ENCODE data around the gene RIMBP2. TPM values are rescaled to one million over a fixed set of nuclear protein-coding genes. Genes with fewer than 3 reads are reported as not detected.

RIMBP2 gene
- total and polyA plus RNA-seq, 2 experiments from 2014 or later: 0.31 to 0.37 TPM

DNA sequence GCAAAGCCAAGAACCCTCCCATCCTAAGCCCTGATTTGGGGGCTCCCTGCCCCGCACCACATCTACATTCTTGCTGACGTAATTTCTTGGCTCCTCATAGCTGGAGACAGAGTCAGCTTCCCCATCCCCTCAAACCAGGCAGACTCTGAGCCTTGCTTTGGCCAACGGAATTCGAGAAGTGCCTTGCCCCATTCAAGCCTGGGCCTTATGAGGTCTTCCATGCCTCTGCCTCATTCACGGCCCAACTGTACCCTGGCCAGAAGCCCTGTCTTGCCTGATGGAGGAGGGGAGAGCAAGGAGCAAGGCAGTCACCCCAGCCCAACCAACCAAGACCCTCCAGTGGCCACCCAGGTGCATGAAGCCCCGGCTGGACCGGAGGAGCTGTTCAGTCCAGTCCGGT lies 214.3 kb downstream of the RIMBP2 start (continued):
- TF ChIP-seq, protein P1, sequence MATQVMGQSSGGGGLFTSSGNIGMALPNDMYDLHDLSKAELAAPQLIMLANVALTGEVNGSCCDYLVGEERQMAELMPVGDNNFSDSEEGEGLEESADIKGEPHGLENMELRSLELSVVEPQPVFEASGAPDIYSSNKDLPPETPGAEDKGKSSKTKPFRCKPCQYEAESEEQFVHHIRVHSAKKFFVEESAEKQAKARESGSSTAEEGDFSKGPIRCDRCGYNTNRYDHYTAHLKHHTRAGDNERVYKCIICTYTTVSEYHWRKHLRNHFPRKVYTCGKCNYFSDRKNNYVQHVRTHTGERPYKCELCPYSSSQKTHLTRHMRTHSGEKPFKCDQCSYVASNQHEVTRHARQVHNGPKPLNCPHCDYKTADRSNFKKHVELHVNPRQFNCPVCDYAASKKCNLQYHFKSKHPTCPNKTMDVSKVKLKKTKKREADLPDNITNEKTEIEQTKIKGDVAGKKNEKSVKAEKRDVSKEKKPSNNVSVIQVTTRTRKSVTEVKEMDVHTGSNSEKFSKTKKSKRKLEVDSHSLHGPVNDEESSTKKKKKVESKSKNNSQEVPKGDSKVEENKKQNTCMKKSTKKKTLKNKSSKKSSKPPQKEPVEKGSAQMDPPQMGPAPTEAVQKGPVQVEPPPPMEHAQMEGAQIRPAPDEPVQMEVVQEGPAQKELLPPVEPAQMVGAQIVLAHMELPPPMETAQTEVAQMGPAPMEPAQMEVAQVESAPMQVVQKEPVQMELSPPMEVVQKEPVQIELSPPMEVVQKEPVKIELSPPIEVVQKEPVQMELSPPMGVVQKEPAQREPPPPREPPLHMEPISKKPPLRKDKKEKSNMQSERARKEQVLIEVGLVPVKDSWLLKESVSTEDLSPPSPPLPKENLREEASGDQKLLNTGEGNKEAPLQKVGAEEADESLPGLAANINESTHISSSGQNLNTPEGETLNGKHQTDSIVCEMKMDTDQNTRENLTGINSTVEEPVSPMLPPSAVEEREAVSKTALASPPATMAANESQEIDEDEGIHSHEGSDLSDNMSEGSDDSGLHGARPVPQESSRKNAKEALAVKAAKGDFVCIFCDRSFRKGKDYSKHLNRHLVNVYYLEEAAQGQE (IDR thresholded peaks at IDR 0.05; ENCODE audit: unreplicated experiment): no peak
- TF ChIP-seq, protein P2, sequence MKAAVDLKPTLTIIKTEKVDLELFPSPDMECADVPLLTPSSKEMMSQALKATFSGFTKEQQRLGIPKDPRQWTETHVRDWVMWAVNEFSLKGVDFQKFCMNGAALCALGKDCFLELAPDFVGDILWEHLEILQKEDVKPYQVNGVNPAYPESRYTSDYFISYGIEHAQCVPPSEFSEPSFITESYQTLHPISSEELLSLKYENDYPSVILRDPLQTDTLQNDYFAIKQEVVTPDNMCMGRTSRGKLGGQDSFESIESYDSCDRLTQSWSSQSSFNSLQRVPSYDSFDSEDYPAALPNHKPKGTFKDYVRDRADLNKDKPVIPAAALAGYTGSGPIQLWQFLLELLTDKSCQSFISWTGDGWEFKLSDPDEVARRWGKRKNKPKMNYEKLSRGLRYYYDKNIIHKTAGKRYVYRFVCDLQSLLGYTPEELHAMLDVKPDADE (IDR thresholded peaks at IDR 0.05): no peak
- TF ChIP-seq ZNF331 (CRISPR knock-in tag; IDR thresholded peaks at IDR 0.05; ENCODE audit: low read depth) (no peak), JUNB (IDR thresholded peaks at IDR 0.05; ENCODE audit: unreplicated experiment) (no peak)

DNA sequence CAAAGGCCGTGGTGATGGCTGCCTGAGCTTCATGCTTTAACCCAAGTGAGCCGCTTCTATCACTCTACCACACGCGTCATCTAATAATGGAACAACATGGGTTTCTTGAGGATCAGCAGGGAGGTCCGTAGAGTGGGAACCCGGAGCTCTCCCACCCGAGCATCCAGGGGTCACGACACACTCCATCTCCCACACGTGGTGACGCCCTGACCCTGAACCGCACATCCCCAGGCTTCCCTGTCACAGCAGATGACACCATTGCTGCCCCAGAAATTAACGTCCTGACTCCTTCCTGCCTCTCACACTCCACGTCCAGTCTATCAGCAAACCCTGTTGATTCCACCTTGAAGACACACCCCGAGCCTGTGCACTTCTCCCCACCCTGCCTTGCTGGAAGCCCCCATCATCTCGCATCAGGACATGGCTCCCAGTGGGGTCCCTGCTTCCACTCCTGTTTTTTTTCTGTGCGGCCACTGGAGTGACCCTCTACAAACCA lies 215.2 kb downstream of the RIMBP2 start:
- H3K27ac Mint-ChIP-seq: no peak overlapping the region
- peaks cover 2% of the 10 kb centered on the region for H3K27me3 Mint-ChIP-seq (ENCODE audit: insufficient read depth, low read depth, poor library complexity)
- ATAC-seq: no peak
- DNase-seq (ENCODE audit: low spot score): no peak
- H3K27me3 ChIP-seq (ENCODE audit: insufficient read depth): no peaks in the 10 kb centered on the region
- no peaks in the 10 kb centered on the region for H3K79me2 ChIP-seq (replicated peaks; ENCODE audit: insufficient read depth)
- no peaks in the 10 kb centered on the region for H3K36me3 ChIP-seq (ENCODE audit: insufficient read depth)
- no peak overlapping the region for H3K27ac ChIP-seq (ENCODE audit: low read depth)
- H3K4me2 ChIP-seq: no peak overlapping the region
- H3K4me3 Mint-ChIP-seq: no peak overlapping the region
- H2AFZ ChIP-seq: no peak overlapping the region
- H3K4me3 ChIP-seq: no peak overlapping the region
- no peaks in the 10 kb centered on the region for H3K4me1 Mint-ChIP-seq
- peaks cover 42% of the 10 kb centered on the region for H3K36me3 Mint-ChIP-seq (ENCODE audit: low read depth)
- H4K20me1 ChIP-seq (replicated peaks; ENCODE audit: insufficient read depth): no peaks in the 10 kb centered on the region
- H3K9me3 Mint-ChIP-seq: peaks cover 96% of the 10 kb centered on the region
- no peaks in the 10 kb centered on the region for H3F3A ChIP-seq (replicated peaks; ENCODE audit: low read depth)
- H3K4me1 ChIP-seq (ENCODE audit: insufficient read depth): no peaks in the 10 kb centered on the region
- no peaks in the 10 kb centered on the region for H3K9me2 ChIP-seq (ENCODE audit: insufficient read depth)
- TF ChIP-seq, protein P2 (IDR thresholded peaks at IDR 0.05): no peak
- TF ChIP-seq CREB1 (CRISPR knock-in tag; IDR thresholded peaks at IDR 0.05; ENCODE audit: low read depth) (no peak), ZNF114 (CRISPR knock-in tag; IDR thresholded peaks at IDR 0.05) (no peak), EZH2 (IDR thresholded peaks at IDR 0.05; ENCODE audit: low read depth, unreplicated experiment) (no peak), STAT1 (IDR thresholded peaks at IDR 0.05; ENCODE audit: unreplicated experiment) (no peak), NANOG (IDR thresholded peaks at IDR 0.05; ENCODE audit: borderline replicate concordance) (no peak), ZNF331 (CRISPR knock-in tag; IDR thresholded peaks at IDR 0.05; ENCODE audit: low read depth) (no peak), POLR2AphosphoS5 (IDR thresholded peaks at IDR 0.05; ENCODE audit: low read depth) (no peak), EZH2phosphoT487 (IDR thresholded peaks at IDR 0.05; ENCODE audit: unreplicated experiment) (no peak)
- TF ChIP-seq, protein P3, sequence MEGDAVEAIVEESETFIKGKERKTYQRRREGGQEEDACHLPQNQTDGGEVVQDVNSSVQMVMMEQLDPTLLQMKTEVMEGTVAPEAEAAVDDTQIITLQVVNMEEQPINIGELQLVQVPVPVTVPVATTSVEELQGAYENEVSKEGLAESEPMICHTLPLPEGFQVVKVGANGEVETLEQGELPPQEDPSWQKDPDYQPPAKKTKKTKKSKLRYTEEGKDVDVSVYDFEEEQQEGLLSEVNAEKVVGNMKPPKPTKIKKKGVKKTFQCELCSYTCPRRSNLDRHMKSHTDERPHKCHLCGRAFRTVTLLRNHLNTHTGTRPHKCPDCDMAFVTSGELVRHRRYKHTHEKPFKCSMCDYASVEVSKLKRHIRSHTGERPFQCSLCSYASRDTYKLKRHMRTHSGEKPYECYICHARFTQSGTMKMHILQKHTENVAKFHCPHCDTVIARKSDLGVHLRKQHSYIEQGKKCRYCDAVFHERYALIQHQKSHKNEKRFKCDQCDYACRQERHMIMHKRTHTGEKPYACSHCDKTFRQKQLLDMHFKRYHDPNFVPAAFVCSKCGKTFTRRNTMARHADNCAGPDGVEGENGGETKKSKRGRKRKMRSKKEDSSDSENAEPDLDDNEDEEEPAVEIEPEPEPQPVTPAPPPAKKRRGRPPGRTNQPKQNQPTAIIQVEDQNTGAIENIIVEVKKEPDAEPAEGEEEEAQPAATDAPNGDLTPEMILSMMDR (conservative IDR thresholded peaks at IDR 0.05; ENCODE audit: low read depth in 2 of 2): no peak
